ENCODE data around the gene GNAI1.

The GNAI1 gene

GRCh38 chr7:80172387-80172786 lies 37.8 kb downstream of the GNAI1 start:
- no peak overlapping the region for H3K27ac ChIP-seq (ENCODE audit: low read depth, low read length)
- no peaks in the 10 kb centered on the region for H3K36me3 ChIP-seq (ENCODE audit: control insufficient read depth, low read length)
- H3K4me2 ChIP-seq (ENCODE audit: low read length): no peak overlapping the region
- H3K4me1 ChIP-seq (ENCODE audit: control insufficient read depth, low read length): no peaks in the 10 kb centered on the region
- H3K27me3 ChIP-seq (ENCODE audit: control insufficient read depth, low read length): no peaks in the 10 kb centered on the region
- H3K9me2 ChIP-seq (replicated peaks; ENCODE audit: control insufficient read depth, low read length): no peaks in the 10 kb centered on the region
- no peak overlapping the region for H3K4me3 ChIP-seq (ENCODE audit: low read length)
- TF ChIP-seq EZH2phosphoT487 (IDR thresholded peaks at IDR 0.05; ENCODE audit: borderline replicate concordance, low read length) (no peak), CTCF (IDR thresholded peaks at IDR 0.05; ENCODE audit: low read depth, low read length, poor library complexity, severe bottlenecking) (no peak)
- H4K20me1 ChIP-seq (ENCODE audit: control insufficient read depth, insufficient read depth, low read depth, low read length): no peaks in the 10 kb centered on the region
- no peaks in the 10 kb centered on the region for H3K9me3 ChIP-seq (ENCODE audit: control insufficient read depth, insufficient read depth, low read length)
- no peaks in the 10 kb centered on the region for H3K79me2 ChIP-seq (ENCODE audit: control insufficient read depth, low read length)
- no peaks in the 10 kb centered on the region for H3F3A ChIP-seq (ENCODE audit: control insufficient read depth, insufficient read depth)

- no peaks in the 10 kb centered on the region for H3K79me2 ChIP-seq (ENCODE audit: control insufficient read depth, low read length)
- TF ChIP-seq EZH2phosphoT487 (IDR thresholded peaks at IDR 0.05; ENCODE audit: borderline replicate concordance, low read length) (no peak), CTCF (IDR thresholded peaks at IDR 0.05; ENCODE audit: low read depth, low read length, poor library complexity, severe bottlenecking) (no peak)
Observed at GRCh38 chr7:80175744-80176143, 41.1 kb downstream of the GNAI1 start.

GRCh38 chr7:80181411-80181810 lies 46.8 kb downstream of the GNAI1 start:
- Histone ChIP-seq H3F3A (ENCODE audit: control insufficient read depth, insufficient read depth) (no peaks in the 10 kb centered on the region), H3K27me3 (ENCODE audit: control insufficient read depth, low read length) (no peaks in the 10 kb centered on the region), H3K36me3 (ENCODE audit: control insufficient read depth, low read length) (no peaks in the 10 kb centered on the region), H3K9me3 (ENCODE audit: control insufficient read depth, insufficient read depth, low read length) (0 out of 2 replicates have a peak, but pooled peaks cover 3% of the 10 kb centered on the region), H3K9me2 (replicated peaks; ENCODE audit: control insufficient read depth, low read length) (no peaks in the 10 kb centered on the region), H3K79me2 (ENCODE audit: control insufficient read depth, low read length) (no peaks in the 10 kb centered on the region), H4K20me1 (ENCODE audit: control insufficient read depth, insufficient read depth, low read depth, low read length) (no peaks in the 10 kb centered on the region), H3K4me3 (ENCODE audit: low read length) (no peak overlapping the region), H3K4me2 (ENCODE audit: low read length) (no peak overlapping the region), H3K27ac (ENCODE audit: low read depth, low read length) (no peak overlapping the region), H3K4me1 (ENCODE audit: control insufficient read depth, low read length) (no peaks in the 10 kb centered on the region)
- TF ChIP-seq CTCF (IDR thresholded peaks at IDR 0.05; ENCODE audit: low read depth, low read length, poor library complexity, severe bottlenecking) (no peak), EZH2phosphoT487 (IDR thresholded peaks at IDR 0.05; ENCODE audit: borderline replicate concordance, low read length) (no peak)

More at GRCh38 chr7:80175744-80176143, 41.1 kb downstream of the GNAI1 start:
- Histone ChIP-seq H3K9me3 (ENCODE audit: control insufficient read depth, insufficient read depth, low read length) (0 out of 2 replicates have a peak, but pooled peaks cover 3% of the 10 kb centered on the region), H3K27me3 (ENCODE audit: control insufficient read depth, low read length) (no peaks in the 10 kb centered on the region), H3K4me1 (ENCODE audit: control insufficient read depth, low read length) (no peaks in the 10 kb centered on the region), H3K36me3 (ENCODE audit: control insufficient read depth, low read length) (no peaks in the 10 kb centered on the region), H4K20me1 (ENCODE audit: control insufficient read depth, insufficient read depth, low read depth, low read length) (no peaks in the 10 kb centered on the region), H3F3A (ENCODE audit: control insufficient read depth, insufficient read depth) (no peaks in the 10 kb centered on the region), H3K4me2 (ENCODE audit: low read length) (no peak overlapping the region), H3K9me2 (replicated peaks; ENCODE audit: control insufficient read depth, low read length) (no peaks in the 10 kb centered on the region), H3K4me3 (ENCODE audit: low read length) (no peak overlapping the region), H3K27ac (ENCODE audit: low read depth, low read length) (no peak overlapping the region)
